GM21423 (cell line): Measurements from ENCODE around the gene MCAT.

Source experiments
- ATAC-seq: cut with Tn5 transposase; IDR thresholded peaks from one replicate; pipeline ENCODE4 v1.9.1; 2021; ENCODE audit warnings: mild to moderate bottlenecking, moderate library complexity; ENCODE audit not compliant: unreplicated experiment

Gene MCAT

DNA sequence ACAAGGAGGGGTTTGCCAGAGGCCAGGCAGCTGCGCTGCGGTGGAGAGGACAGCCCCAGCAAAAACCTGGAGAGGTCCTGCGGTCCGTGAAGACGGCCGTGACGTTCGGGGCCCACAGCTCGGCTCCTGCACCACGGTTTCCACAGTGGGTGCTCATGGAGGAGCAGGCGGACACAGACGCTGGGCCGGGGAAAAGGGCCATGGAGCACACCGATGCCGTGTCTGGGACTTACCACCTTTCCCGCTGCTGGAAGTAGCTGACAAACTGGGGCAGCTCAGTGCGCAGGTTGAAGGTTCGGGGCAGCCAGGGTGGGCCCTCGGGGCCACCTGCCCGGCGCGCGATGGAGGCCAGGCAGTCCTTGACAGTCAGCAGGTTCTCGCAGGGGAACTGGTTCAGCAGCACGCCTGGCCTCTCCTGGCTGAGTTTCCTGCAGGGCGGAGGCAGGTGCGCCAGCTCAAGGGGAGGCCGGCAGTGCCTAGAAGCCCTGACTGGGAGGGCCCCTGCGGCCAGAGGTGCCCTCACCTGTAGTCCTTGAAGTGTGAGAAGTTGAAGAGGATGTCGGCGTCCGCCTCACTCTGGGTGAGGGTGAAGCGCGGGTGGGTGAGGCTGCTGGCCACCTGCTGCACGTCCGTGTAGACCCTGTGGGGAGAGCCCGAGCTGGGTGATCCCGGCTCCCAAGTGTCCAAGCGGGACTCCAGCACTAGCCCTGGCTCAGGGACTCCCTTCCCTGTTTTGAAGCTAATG, 30.9 kb upstream of the MCAT start:
- no peak for ATAC-seq

DNA sequence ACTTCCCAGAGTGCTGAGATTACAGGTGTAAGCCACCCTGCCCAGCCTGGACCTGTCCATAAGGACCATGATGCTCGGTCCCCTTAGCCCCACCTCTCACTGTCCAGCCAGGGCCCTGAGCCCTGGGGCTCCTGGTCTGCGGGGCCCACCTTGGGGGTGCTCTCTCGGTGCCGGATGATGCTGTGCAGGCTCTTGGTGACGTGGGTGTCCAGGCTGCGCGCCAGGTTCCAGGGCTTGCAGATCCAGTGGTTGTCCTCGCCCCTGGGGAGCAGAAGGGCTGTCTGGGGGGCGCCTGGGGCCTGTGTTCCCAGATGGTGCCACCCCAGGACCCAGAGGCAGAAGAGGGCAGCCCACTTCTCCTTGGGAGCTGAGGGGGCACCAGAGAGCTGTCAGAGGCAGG, 30.4 kb upstream of the MCAT start:
- no peak for ATAC-seq

DNA sequence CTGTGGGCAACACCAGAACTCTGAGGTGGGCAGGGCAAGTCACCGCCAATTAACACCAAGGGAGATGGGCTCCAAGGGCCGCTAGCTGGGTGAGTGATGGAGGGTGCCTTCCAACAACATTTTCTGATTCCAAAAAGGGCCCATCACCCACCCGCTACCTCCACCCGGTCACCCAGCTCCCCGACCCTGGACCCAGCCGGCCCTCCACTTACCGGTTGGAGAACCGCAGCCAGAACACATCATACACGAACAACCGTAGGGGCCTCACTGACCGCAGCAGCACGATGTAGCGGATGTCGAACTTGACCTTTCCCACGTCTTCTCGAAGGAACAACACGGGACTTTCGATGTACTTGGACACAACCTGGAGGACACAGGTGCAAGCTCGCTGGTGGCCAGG, 29.0 kb upstream of the MCAT start:
- ATAC-seq = no peak

DNA sequence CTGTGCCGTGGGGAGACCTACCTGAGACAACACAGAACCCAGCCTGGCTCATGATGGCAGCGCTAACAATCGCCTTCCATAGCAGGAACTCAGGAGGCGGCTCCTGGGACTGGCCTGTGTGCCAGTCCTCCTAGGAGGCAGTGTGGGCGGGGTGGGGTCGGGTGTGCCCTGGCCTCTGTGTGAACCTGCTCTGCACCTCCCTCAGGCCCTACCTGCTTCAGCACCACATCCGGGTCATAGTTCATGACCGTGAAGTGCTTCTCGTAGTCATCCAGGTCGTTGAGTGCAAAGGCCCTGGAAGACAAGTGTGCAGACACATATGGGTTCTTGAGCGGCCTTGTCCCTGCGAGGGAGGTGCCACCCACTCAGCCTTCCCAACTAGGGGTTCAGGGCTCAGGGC, 28.4 kb upstream of the MCAT start:
- ATAC-seq = no peak

DNA sequence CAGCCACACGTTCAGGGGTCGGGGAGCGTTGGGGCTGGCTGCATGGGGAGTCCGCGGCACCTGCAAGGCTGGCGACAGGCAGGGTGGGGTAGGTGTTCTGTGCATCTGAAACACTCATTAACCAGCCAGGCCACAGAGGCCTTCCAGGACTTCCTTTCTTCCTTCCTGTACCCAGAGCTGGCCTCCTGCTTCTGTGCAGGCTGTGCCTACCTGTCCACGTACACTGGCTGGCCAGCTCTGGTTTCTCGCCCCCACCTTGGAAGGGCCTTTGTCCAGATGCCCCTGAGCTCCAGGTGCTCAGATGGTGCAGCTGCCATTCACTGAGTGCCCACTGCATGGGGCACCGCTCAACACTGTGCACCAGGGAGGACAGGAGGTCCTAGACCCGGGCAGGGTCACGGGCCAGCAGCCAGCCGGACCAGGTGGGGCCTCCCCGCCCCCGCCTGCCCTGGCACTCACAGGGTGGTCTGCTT, 27.9 kb upstream of the MCAT start:
- ATAC-seq = no peak

DNA sequence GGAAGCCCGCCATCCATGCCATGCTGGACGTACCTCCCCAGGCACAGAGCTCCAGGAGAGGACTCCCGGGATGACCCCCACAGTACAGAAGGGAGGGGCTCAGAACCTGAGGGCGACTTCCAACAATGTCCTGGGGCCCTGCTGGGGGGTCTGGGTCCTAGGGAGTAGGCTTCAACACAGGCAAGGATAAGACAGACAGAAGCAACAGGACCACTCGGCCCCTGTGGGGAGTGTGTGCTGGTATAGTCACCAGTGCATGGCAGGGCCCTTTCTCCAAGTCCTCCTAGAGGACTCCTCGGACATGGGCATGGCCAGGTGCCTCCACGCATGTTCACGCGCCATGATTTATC, 26.9 kb upstream of the MCAT start:
- no peak for ATAC-seq

DNA sequence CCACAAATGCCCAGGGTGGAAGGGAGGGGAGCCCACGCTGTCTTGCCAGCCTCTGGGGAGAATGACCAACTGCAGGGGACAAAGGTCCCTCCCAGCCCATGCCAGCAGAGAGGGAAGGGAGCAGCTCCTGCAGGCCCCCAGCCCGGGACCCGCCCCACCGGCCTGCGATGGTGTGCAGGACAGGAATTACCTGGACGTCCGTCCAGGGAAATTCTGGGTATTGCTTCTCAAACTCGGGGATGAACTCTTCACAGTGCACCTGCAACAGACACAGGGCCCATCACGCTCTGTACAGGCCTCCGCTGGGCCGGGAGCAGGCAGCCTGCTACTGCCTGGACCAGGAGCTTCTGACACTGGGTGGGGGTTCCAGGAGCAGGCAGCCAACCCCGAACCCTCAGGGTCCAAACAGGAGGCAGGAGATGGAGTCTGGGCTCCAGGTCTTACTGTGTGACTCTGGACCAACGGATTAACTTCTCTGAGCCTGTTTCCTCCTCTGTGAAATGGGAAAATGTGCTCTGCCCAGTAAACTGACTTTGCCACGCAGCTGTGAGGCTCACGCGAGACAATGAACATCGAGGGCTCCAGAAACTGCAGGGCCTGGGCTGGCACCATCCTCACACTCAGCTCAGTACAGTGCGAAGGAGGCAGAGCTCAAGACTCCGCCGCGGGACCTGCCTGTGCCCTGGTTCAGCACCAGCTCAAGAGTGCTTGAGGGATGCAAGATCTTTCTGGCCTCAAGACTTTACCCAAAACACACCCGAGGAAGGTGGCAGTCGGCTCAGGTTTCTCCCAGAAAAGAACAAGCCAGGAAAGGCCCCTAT, 26.3 kb upstream of the MCAT start:
- ATAC-seq = no peak

DNA sequence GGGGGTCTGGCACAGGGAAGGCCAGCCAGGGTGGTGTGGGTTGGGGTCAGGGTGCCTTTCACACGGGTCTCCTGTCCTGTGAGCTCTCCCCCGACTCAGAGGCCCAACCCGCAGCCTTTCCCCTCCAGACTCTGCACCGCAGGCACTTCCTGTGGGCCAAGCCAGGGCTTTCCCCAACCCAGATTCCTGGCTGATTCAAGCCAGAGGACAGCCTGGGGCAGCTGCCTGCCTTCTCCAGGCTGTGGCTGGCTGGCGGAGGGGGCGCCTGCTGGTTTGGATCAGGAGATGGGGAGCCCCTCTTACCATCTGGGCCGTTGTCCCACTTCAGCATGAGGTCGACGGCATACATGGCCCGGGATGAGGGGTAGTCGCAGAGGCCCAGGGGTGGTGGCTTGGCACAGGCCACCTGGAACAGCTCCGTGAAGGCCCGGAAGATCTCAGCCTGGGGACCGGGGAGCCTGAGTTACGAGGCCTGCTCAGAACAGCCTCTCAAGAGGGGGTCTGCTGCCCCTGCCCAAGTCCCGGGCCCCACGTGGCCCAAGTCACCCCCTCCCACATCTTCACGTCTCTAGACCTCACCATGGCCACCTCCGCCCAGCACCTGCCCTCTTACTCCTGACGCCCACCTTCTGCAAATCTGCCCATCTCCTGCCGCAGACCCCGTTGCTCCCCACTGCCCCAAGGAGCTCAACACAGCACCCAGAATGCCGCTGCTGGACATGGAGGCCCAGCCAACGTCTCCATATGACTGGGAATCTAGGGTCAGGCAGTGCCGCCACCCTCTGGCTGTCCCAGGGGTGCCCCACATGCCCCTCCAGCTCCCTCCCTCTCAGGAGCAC, 25.5 kb upstream of the MCAT start:
- no peak for ATAC-seq

DNA sequence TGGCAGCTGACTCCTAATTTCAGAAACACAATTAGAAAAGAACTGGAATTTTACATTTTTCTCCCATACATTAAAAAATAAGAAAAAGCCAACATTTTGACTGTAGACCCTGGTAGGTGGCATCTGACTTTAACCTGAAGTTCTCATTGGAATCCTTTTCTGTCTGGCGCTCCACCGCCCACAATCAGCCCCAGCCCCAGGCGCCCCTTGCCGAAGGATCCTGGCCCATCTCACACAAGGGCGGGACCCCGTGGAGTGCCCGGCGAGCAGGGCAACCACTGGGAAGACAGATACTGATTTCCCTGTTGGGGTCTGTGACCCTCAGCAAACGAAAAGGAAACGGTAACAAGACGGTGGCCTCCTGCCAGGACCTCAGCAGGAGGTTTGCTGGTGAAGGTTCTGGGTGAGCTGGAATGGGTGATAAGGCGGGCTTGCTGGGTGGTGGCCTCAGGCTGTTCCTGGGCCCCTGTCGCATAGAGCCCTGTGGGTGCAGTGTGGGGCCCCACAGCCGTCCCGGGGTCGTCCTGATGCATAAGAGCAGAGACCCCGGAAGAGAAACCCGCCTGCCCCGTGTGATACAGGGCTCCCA, 23.9 kb upstream of the MCAT start:
- ATAC-seq = no peak

DNA sequence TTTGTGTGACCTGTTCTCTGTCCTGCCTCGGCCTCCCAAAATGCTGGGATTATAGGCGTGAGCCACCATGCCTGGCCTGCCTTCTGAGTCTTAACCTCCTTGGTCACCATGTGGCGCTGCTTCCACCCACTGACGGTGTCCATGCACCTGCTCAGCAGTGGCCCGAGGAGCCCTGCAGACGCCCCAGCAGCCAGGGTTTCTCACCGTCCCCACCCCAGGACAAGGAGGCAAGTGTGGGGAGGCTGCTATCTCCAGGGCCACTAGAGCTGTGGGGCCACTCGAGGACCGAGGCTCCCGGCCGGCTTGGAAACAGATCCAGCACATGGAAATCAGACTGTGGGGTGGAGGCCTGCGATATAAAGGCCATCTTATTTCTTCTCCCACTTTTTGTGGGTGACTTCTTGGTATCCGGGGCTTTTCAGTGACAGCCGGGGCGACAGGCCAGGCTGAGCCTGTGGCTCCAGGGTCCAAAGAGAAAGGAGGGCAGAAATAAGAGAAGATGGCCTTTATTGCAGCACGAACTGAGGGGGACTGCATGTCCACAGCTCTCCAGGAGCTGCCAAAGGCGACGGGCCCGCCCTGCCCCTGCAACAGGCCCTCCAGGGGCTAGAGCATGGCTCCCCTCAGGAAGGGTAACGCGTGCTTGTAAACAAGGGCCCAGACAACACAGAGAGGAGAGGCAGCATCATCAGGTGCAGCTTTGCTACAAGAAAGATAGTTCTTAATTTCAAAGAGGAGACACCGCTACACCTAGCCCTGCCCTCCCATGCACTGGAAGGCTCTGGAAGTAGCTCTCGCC, 23.1 kb upstream of the MCAT start:
- ATAC-seq = no peak

DNA sequence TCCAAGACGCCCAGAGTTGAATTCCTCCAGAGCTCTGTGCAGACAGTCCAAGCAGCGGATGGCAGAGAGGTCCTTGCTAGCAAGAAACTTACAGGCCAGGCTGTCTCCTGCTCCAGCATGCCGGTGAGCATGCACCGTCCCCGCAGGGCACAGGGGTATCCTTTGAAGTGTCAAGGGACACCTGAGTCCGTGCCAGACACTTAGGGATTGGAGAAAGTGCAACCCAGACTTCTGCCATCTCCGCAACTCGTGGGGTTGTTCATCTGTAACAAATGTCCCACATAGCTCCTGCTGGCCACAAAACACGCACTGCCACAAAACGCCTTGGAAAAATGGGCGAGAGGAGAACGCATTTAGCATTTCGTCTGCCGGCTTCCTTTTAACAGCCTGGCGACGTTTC, 21.4 kb upstream of the MCAT start:
- no peak for ATAC-seq

DNA sequence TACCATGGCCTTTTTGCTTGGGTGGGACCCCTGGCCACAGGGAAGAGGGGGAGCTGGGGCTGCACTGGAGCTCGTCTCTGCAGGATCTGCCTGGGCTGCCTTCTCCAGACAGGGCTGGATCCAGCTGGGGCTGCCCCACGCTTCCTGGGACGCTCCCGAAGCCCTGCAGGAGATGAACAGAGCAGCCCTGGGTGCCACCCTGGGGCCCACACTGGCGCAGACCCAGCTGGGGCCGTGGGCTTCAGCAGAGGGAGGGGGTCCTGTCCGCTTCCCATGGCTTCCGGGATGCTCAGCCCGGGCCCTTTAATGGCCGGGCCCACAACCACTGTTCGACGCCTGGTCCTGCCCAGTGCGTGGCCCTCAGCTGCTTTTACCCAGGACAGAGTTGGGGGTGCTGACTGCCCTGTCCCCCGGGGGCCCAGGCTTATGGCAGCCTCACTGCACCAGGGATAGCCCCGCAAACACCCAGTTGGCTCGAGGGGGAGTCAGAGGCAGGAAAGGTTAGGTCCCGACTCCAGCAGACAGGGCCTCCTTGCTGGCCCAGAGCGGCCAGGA, 20.1 kb upstream of the MCAT start:
- ATAC-seq = no peak

DNA sequence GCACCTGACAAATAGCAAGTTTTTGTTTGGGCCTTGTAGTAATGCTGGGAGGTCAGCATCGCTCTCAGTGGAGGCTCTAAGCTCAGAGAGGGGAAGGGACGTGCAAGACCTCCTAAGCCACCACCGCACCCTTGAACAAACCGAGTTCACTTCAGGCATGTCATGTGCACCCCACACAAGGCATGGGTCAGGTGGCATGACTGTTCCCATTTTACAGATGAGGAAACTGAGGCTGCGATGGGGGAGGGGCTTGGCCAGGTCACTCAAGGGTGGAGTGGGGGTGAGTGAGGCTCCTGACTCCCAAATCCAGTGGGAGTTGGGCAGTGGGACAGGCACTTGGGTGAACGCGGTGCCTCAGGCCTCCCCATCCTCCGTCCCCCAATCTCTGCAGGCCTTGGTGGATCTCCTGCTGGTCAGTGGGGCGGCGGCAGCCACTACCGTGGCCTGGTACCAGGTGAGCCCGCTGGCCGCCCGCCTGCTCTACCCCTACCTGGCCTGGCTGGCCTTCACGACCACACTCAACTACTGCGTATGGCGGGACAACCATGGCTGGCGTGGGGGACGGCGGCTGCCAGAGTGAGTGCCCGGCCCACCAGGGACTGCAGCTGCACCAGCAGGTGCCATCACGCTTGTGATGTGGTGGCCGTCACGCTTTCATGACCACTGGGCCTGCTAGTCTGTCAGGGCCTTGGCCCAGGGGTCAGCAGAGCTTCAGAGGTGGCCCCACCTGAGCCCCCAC, 19.4 kb upstream of the MCAT start:
- no peak for ATAC-seq

DNA sequence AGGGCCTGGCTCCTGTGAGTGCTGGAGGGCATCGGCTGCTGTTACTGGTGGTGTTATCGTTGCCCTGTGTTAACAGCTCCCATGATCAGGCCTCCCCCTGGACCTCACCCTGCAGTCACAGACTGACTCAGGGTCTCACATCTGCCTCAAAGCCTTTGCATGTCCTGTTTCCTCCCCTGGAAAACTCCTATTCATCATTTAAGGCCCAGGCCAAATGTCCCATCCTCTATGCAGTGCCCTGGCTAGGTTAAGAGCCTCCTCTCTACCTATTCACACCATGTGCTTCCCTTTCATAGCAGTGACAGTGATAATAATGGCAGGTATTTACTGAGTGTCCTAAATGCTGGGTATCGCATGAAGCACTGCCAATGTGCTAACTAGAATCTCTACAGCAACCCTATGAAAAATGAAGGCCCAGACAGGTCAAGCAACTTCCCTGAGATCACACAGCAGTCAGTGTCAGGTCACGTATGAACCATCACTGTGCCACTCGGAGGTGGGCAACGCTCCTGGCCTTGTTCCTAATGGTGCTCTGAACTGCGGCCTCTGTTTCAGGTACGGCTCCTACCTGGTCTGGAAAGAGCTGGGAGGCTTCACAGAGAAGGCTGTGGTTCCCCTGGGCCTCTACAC, 17.4 kb upstream of the MCAT start:
- no peak for ATAC-seq

DNA sequence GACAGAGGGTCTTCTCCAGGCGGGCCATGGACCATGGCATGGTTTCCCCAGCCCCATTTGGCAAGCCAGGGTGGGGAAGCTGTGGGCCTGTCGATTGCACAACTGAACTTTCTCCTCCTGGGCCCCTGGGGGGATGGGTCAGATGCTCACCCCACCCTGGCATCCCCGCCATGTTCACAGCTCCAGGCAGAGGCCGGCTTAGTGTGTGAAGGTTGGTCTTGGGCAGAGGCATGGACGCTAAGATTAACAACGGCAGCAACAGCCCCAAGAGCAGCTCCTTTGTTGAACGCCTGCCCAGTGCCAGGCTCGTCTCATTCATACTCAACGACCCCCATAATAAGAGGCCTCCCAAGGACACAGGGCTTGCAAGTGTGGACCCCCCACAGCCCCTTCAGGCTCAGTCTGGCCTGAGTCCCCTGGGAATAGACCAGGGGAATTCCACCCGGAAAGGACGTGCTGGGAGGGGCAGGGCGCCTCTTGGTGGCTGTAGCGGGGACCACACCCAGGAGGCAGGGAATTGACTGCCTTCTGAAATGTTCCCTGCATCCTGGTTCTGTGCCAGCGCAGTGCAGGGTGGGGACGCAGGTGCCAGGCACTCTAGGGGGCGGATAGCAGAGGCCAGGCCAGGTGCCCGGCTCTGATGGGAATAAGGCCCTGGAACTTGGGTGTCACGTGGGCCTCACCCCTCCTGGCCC, 16.4 kb upstream of the MCAT start:
- ATAC-seq = no peak

DNA sequence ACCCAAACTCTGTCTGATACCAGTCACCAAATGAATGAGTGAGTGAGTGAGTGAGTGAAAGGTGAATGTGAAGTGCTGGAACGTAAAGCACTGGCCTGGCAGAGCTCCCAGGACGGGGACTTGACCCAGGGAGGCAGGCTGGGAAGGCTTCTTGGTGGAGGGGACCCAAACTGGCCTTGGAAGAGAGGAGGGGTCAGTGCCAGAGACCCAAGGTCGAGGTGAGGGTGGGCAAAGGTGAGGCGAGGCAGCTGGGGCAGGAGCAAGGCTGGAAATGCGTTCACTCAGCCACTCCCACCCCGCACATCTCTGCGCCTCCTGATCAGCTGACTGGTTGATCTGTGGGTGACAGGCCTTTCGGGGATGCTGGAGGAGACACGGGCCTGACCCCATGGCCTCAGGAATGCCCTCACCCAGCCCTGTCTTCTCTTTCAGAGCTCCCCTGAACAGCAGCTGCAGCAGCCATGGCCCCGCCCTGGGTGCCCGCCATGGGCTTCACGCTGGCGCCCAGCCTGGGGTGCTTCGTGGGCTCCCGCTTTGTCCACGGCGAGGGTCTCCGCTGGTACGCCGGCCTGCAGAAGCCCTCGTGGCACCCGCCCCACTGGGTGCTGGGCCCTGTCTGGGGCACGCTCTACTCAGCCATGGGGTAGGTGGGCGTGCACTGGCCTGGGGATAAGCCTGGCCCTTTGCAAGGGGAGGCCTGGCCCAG, 15.7 kb upstream of the MCAT start:
- ATAC-seq = no peak

DNA sequence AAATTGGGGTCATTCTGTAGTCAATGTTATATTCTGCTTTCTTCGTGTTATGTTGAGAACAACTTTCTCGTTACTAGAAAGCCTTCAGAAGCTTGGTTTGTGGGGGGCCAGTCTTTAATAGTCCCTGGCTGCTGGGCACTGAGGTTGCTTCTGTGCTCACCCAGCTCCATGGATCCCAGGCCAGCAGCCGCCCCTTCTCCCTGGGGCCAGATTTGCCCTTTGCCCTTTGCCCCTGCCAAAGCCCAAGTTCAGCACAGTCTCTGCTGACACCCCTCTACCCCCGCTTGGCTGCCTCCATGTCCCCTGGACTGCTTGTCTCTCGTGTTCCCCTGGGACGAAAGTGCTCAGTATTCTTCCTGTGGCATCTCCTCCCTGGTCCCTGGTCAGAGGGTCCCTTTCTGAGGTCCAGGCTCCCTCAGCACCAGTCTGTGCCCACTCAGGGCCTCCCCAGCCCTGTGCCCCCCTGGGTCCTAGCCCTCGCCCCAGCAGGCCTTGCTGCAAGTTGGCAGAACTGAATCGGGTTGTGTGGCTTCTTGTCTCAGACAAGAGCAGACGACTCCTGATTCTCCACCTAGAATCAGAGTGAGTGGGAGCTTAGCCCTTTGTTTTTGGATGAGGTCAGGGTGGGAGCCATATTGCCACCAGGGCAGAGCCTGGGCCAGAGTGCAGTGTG, 14.8 kb upstream of the MCAT start:
- ATAC-seq = no peak
